ENCODE results near the gene CD63.

DNA sequence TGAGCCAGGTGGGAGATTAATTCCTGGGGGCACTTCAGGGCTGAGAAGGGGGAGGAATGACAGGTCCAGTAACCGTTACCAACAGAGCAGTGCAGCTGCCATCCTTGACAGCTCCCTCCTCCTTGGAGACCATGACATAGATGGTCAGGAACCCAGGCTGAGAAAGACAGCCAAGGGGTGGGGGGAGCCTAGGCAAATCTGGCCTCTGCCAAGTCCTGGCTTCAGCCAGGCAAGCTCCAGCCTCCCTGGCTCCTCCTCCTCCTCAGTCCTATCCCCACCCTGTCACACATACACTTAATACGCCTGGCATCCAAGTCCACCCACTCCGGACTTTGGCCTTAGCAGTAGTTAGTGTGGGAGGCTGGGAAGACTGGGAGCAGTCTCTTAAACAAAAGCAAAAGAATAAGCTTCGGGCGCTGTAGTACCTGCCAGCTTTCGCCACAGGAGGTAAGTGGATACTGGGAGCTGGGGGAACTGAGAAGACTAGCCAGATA lies 8.7 kb downstream of the CD63 start, which contains the start of gene RDH5:
- TF ChIP-seq, protein P1, sequence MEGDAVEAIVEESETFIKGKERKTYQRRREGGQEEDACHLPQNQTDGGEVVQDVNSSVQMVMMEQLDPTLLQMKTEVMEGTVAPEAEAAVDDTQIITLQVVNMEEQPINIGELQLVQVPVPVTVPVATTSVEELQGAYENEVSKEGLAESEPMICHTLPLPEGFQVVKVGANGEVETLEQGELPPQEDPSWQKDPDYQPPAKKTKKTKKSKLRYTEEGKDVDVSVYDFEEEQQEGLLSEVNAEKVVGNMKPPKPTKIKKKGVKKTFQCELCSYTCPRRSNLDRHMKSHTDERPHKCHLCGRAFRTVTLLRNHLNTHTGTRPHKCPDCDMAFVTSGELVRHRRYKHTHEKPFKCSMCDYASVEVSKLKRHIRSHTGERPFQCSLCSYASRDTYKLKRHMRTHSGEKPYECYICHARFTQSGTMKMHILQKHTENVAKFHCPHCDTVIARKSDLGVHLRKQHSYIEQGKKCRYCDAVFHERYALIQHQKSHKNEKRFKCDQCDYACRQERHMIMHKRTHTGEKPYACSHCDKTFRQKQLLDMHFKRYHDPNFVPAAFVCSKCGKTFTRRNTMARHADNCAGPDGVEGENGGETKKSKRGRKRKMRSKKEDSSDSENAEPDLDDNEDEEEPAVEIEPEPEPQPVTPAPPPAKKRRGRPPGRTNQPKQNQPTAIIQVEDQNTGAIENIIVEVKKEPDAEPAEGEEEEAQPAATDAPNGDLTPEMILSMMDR (IDR thresholded peaks at IDR 0.05), result no peak
- no peak for TF ChIP-seq POLR2A (IDR thresholded peaks at IDR 0.05)

Measured in thyroid gland (tissue), 4 donors.